ENCODE measurements around the gene TOMM40L.
A peak's percentile ranks its signal among the peaks of the same experiment; 100 is the strongest.
"Not testable (repeated sequence)": the region's sequence is repeated elsewhere in the genome, so short reads cannot be mapped to it uniquely, and the experiment has no call there.

The TOMM40L gene

DNA sequence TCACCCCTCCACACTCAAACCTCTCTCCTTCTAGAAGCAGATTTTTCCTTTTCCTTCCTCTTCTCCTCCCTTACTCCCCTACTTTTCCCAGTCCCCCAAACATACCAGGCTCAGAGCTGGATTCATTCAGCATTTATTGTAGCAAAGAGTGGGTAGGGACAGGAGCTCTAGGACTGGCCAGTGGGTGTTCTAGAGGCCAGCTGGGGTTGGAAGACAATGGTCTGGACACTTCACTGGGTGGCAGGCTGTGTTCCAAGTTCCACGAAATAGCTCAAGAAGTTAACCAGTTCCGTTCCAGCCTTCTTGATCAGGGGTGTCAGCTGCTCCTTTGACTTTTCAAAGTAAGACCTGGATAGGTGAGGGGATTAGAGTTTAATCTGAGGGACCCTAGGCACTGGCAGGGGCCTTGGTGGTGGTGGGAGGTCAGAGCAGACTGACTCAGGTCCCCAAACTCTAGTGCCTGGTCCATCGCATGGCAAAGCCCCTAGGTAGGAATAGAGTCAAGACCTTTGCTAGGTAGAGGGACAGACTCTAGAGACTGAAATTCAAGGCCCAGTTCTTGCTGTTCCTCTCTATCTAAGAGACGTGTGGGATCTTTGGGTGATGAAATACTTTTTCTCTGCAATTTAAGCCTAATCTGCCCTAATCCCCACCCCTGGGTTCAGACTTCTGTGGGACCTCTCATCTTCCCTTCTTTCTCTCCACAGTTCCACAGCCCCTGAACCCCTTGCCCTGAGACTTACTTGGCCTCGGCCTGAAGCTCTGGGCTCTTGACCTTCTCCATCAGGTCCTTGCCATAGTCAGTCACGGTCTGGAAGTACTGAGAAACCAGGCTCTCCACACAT is 3.5 kb upstream of the TOMM40L start:
- DNase-seq, result no peak

DNA sequence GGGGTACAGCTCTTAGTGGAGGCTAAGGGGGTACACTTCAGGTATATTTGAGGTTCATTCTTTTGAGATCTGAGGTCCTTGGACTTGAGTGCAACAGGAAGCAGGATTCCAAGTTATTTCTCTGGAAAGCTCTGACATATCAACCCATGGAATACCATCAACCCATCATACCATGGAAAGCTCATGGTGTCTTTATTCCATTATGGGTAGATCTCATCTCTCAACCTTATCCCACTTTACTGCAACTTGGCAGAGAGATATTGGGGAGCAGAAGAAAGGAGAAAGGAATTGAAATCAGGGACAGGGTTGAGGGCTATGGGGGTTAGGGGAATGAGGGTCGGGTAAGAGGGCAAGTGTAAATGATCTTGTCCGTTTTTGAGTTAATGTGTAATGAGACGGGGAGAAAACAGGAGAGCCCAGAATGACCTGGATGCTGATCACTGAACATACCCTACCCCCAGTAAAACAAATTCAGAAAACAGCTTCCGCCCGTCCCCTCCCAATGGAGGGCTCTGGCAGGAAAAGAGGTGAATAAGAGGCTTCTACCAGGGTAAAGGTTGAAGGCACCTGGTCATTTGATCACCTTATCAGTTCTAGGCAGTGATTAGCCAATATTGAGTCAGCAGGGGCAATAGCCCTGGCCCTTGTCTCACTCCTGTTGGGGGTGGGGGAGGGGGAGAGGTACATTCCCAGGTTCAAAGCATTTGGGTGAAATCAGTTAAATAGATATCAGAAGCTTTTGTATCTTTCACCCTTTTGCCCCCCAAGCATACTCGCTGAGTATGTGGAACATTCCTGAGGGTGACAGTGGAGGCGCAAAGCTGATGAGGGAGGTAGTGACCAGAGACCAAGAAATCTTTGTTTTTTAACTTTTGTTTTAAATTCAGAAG is 1.8 kb upstream of the TOMM40L start:
- no peak for DNase-seq

DNA sequence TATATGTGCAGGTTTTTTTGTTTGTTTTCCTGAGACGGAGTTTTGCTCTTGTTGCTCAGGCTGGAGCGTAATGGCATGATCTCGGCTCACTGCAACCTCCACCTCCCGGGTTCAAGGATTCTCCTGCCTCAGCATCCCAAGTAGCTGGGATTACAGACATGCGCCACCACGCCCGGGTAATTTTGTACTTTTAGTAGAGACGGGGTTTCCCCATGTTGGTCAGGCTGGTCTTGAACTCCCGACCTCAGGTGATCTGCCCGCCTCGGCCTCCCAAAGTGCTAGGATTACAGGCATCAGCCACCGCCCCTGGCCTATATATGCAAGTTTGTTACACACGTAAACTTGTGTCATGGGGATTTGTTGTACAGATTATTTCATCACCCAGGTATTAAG is 1.2 kb upstream of the TOMM40L start:
- DNase-seq, result not testable (repeated sequence)

DNA sequence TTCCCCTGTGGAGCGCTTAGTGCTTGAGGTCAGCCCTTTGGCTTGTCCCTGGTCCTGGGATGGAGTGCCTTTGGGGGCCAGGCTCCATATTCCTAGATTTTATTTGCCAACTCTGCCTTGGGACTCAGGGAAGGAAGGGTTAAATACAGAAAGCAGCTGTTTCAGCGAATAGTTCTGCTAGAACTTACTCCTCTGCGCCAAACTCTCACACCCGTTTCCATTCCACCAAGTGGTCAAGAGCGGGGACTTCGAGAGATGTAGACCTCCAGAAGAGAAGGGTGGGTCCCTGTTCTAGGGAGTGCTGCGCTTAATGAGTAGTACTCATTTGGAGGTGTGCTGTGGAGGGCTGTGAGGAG is 704 bp upstream of the TOMM40L start:
- no peak for DNase-seq

DNA sequence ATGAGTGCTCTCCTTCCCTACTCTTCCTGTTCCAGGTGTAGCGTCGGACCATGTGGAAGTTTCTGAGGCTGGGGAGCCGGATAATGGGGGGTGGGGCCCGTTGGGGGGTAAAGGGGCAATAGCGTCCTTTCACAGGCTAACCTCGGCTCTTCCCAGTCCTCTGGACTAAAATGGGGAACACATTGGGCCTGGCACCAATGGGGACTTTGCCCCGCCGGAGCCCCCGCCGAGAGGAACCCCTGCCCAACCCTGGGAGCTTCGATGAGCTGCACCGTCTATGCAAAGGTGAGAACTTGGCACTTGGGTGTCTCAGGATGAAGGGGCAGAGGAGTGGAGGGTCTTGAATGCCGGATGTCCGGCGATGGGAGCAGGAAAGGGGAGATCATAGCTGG is 456 bp downstream of the TOMM40L start:
- peak; percentile 9 for DNase-seq

DNA sequence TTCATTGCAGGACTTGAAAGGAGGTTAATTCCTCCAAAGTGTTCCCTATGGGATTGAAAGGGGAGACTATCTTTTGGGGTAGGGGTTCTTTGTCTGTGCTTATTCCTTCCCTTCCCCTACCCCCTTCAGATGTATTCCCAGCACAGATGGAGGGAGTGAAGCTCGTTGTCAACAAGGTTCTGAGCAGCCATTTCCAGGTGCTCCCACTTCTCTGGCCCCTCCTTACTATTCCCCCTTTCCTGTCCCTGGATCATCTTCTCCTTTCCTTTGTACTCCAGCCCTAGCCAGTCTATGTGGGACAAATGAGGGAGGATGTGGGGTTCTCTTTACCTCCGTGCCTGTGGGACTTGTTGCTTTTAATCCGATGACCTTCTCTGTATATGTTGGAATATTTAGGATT is 899 bp downstream of the TOMM40L start:
- DNase-seq, result no peak

DNA sequence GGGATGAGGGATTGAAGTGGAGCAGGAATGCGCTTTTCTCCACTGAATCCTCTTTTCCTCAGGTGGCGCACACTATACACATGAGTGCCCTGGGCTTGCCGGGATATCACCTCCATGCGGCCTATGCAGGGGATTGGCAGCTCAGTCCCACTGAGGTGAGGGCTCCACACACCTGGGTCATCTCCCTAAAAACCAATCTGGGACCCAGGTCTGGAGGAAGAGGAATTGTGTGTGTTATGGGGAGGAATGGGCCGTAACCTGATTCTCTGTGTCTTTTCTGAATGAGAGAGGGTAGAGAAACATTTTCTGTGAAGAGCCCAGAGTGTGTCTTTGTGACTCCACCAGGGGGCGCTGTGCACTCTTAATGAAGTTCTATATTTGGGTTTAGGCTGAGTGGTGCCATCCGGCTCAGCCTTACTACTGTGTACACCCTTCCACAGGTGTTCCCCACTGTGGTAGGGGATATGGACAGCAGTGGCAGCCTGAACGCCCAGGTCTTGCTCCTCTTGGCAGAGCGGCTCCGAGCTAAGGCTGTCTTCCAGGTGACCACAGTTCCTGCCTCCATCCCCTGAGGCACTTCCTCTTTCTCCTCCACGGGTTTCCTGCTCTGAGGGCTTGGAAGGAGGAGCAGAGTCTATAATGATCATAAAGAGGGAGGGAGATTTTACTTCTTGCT is 1.5 kb downstream of the TOMM40L start:
- peak; percentile 74 for DNase-seq

DNA sequence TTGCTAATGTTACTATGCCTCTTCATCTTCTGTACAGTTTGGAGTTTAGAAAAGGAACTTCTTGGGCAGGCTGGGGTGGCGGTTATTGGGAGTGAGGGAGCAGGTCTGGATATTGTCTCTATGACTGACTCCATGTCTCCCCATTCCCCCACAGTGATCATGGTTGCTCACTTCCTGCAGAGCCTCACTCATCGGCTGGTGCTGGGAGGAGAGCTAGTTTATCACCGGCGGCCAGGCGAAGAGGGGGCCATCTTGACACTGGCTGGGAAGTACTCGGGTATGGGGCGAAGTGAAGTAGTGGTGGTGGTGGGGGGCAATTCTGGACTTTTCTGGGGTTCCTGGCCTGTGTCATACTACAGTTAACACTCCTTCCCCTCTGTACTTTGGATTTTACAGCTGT is 2.2 kb downstream of the TOMM40L start:
- no peak for DNase-seq

DNA sequence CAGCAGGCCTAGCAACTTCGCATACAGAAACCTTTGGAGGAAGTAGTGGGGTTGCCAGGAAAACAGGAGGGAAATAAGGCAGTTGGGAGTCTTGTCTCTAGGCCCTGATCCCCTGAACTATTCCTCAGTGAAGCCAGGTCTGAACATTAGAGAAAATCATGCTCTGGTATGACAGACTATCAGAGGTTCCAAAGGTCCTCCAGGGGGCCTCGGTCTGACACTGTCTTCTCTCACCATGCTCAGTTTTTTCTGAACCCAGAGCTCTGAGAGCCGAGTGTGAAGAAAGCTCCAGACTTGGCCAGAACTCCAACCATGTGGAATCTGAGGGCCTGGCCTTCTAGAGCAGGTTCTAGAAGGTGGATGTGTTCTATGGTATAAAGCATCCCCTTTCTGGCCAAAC is 4.0 kb downstream of the TOMM40L start:
- no peak for DNase-seq

DNA sequence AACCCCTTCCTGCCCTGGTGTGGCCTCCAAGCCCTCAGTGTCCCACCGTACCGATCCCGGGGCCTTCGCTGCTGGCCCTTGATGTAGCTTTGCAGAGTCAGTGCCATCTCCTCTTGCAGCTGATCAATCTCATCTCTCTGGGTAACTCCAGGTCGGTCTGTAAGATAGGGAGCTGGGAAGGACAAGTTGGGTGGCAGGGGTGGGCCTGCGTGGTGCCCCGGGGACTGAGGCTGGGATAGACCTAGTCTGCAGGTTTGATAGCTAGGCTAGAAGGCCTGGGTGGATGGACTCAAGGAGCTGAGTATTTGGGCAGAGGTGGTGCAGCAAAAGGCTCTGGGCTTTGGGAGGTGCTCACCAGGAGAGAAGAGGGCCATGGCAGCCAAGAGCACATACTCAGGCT is 4.9 kb downstream of the TOMM40L start:
- no peak for DNase-seq

DNA sequence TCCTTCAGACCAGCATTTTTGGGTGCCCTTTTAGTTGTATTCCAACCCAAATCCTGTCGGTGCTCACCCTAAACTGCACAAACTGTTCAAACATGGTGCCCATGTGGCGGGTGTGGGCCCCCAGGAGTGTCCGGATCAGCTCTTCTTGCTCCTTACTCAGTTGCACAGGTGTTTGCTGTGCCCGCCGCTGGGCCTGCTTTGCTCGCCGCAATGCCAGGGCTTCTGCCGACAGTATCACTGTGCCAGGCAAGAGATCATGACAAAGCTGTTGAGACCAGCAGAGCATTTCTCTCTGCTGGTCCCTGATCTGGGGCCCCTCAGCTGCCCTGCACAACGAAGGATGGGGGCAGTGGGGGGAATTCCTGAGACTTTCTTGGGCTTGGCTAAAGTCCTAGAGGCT is 7.2 kb downstream of the TOMM40L start:
- no peak for DNase-seq

DNA sequence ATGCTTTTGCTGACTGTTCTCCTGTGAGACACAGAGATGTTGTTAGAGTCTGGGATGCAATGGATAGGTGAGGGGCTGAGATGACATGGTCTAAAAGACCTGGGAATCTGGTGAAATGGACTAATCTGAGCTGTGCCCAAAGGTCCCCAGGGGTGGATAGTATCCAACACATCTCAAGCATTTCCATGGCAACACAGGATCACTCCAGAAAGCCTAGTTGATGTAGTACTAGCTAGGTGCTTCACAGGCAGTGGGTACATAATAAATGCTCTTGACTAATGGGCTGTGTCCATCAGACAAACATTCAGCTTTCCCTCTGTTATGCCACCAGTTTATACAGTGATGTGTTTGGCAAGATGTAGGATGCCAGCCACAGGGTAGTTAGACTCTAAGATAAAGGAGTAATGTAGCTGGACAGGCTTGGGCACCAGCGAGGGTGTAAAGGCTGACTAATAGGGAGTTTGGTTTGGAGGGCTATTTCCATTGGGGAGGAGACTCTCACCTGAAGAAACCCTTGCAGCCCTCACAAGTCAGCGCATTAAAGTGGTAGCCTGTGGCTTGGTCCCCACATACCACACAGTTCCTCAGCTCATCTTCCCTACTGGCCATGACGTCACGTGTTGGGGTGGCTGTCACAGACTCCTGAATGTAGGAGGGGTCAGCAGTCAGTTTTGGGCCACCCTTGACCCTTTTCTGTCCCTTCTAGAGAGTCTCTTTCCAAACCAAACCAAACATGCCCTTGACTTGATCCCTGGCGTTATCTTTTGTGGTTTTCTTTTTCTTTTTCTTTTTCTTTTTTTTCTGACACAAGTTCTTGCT is 10.3 kb downstream of the TOMM40L start:
- DNase-seq, result no peak

DNA sequence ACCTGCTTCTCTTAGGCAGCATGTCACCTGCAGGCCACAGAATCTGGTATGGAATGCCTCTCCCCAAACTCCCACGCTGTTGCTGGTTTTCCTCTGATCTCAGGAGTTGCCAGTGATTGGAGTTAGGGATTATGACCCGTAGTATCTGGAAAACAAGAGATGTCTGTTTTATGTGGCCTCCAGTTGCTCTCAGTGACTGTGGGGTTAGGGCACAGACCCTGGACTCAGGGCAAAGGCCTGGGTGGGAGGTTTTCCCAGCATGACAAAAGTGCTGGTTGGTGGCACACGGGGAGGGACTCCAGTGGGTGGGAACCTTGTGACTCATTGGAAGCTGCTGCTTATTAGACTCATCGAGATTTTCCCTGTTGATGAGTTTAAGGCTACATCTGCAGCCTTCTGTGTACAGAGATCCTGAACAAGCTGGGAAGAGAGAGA is 12.2 kb downstream of the TOMM40L start, which contains the start of gene NR1I3:
TSS of gene NR1I3 (minus strand) at position 165 of the 435 bp plus-strand sequence. CDS start 1,638 bp downstream, outside the sequence.
- no peak for DNase-seq

DNA sequence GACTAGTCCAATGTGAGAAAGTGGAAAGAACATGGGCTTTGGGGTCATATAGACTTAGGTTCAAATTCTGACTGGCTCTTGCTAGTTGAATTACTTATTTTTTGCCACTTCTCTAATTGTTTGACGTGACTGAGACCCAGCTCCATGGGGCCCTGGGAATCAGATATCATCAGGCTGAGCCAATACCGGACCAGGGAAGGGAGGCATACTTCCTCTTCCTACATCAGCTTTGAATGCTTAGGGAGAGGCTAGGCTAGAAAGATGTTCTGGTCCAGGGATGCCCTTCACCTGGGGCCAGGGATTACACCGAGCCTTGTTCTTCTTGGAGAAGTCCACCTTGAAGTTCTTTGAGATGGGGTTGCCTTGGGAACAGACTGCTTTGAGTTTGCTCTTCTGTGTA is 15.8 kb downstream of the TOMM40L start:
- no peak for DNase-seq

DNA sequence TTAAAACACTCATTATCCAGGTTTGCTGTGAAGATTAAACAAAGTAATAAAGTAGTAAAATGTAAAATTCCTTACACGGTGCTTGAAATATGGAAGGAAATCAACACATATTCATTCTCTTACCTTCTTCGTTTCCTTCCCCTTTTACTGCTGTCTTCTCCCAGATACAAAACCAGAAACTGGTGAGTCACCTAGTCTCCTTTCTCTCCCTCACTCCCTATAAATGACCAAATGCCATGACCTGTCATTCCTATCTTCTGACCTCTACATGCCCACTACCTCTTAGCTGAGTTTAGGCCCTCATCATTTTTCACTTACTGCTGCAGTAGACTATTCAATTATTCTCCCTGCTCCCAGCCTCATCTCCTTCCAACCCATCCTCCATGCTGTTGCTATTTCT is 16.5 kb downstream of the TOMM40L start:
- no peak for DNase-seq

DNA sequence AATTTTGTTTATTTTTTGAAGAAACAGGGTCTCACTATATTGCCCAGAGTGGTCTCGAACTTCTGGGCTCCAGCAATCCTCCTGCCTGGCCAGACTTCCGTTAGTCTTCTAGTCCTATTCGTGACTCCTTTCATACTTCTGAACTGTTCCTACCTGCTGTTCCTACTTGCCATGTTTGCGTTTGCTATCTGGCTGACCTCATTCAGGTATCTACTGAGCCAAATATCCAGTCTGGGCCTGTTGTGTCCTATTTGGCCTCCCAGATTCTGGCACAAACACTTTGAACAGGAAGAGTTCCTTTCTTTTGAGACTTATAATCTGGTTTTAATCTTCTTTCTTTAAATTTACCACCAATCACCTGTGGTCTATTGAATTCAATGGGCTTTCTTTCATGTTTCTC is 19.0 kb downstream of the TOMM40L start:
- no peak for DNase-seq

DNA sequence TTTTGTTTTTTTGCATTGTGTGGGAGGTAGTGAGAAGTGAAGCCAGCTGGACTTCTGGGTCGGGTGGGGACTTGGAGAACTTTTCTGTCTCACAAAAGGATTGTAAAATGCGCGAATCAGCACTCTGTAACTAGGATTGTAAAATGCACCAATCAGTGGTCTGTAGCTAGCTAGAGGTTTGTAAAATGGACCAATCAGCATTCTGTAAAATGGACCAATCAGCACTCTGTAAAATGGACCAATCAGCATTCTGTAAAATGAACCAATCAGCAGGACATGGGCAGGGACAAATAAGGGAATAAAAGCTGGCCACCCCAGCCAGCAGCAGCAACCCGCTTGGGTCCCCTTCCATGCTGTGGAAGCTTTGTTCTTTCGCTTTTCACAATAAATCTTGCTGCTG is 24.2 kb downstream of the TOMM40L start:
- DNase-seq, result not testable (repeated sequence)

DNA sequence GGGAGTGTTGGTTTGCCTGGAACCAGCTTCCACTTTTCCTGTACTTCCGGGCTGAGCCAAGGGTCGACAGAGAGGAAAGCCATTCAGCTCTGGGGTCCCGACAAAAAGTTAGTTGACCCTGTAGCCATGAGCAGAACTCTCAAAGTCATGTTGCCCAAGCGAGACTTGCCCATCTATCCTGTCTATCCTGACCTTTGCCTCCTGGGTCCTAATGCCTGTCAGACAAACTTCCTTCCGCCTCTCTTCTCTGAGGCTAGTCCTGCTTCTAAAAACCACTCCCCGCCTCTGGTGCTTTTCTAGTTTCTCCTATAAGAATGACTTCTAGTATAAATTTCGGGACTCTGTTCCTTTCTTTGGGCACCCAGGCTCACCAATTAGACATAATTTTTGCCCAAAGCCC is 25.0 kb downstream of the TOMM40L start:
- no peak for DNase-seq

DNA sequence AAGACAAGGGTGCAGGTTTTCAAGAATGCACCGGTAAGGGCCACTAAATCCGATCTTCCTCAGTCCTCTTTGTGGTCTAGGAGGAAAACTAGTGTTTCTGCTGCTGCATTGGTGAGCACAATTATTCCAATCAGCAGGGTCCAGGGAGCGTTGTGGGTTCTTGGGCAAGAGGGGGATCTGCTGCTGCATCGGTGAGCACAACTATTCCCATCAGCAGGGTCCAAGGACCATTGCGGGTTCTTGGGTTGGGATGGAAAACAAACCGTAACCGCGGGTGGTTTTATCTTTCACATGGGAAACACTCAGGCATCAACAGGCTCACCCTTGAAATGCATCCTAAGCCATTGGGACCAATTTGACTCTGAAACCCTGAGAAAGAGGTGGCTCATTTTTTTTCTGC is 25.7 kb downstream of the TOMM40L start:
- DNase-seq, result no peak

DNA sequence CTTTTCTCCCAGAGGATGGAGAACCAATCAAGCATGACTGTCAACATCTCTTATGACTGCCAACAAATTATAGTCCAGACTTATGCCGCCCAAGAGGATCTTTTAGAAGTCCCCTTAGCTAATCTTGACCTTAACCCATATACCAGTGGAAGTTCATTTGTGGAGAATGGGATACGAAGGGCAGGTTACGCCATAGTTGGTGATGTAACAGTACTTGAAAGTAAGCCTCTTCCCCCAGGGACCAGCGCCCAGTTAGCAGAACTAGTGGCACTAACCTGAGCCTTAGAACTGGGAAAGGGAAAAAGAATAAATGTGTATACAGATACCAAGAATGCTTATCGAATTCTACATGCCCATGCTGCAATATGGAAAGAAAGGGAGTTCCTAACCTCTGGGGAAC is 29.4 kb downstream of the TOMM40L start:
- not testable (repeated sequence) for DNase-seq

DNA sequence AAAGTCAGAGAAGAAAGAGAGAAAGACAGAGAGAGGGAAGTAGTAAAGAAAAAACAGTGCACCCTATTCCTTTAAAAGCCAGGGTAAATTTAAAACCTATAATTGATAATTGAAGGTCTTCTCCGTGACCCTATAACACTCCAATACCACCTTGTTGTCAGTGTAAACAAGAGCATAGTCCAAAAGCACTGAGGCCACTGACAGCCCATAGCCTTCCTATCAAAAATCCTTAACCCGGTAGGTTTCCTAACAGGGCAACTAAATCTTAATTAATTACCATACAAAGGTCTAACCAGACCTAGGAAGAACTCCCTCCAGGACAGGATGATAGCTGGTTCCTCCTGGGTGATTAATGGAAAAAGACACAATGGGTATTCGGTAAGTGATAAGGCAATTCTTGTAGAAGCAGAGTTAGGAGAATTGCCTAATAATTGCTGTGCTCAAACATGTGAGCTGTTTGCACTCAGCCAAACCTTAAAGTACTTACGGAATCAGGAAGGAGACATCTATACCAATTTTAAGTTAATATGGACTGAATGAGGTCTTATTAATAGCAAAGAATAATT is 30.2 kb downstream of the TOMM40L start:
- not testable (repeated sequence) for DNase-seq

DNA sequence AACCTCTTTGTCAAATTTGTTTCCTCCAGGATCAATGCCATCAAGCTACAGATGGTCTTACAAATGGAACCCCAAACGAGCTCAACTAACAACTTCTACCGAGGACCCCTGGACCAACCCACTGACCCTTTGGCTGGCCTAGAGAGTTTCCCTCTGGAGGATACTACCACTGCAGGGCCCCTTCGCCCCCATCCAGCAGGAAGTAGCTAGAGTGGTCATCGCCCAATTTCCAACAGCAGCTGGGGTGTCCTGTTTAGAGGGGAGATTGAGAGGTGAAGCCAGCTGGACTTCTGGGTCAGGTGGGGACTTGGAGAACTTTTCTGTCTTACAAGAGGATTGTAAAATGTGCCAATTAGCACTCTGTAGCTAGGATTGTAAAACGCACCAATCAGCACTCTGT is 31.2 kb downstream of the TOMM40L start:
- DNase-seq, result not testable (repeated sequence)

Data from retina (tissue), 1 donor.